ENCODE measurements around the gene KLHL7. TPM values are rescaled to one million over a fixed set of nuclear protein-coding genes. Genes with fewer than 3 reads are reported as not detected.

The KLHL7 gene
- total RNA-seq, 1 experiment from 2014 or later, result 20.6 TPM

GRCh38 chr7:23207021-23207420, 101.4 kb downstream of the KLHL7 start (continued):
- TF ChIP-seq SRF (IDR thresholded peaks at IDR 0.05; ENCODE audit: low read depth) (no peak), EZH2phosphoT487 (IDR thresholded peaks at IDR 0.05; ENCODE audit: borderline replicate concordance) (no peak), YY1 (IDR thresholded peaks at IDR 0.05; ENCODE audit: extremely low read depth, insufficient replicate concordance, low read depth, low read length) (no peak), ATF3 (IDR thresholded peaks at IDR 0.05) (no peak), ZBTB33 (IDR thresholded peaks at IDR 0.05; ENCODE audit: extremely low read depth, insufficient replicate concordance, low read length) (no peak), CEBPB (IDR thresholded peaks at IDR 0.05; ENCODE audit: low read depth) (no peak), EGR1 (IDR thresholded peaks at IDR 0.05; ENCODE audit: low read depth) (no peak), ZFX (IDR thresholded peaks at IDR 0.05) (no peak), EZH2 (IDR thresholded peaks at IDR 0.05) (no peak), FOSL1 (IDR thresholded peaks at IDR 0.05; ENCODE audit: low read depth) (no peak), ZNF274 (IDR thresholded peaks at IDR 0.05; ENCODE audit: low read depth, low read length) (no peak)

GRCh38 chr7:23207884-23208283, 102.3 kb downstream of the KLHL7 start:
- Histone ChIP-seq H3K4me3 (replicated peaks in 1 of 2; ENCODE audit: low read depth in 1 of 2, low read length in 2 of 2) (no peak overlapping the region), H3K36me3 (ENCODE audit: control insufficient read depth in 1 of 2, insufficient read depth in 2 of 2, low read length in 2 of 2) (no peaks in the 10 kb centered on the region), H3K9me2 (ENCODE audit: insufficient read depth) (no peaks in the 10 kb centered on the region), H3K27me3 (ENCODE audit: insufficient read depth, low read length) (no peaks in the 10 kb centered on the region), H3K4me2 (ENCODE audit: low read length) (no peak overlapping the region), H4K20me1 (ENCODE audit: insufficient read depth) (no peaks in the 10 kb centered on the region), H3K9ac (ENCODE audit: low read length) (no peak overlapping the region), H3K27ac (ENCODE audit: low read depth, low read length) (no peak overlapping the region), H2AFZ (ENCODE audit: low read depth, low read length, poor library complexity, severe bottlenecking) (no peak overlapping the region), H3K9me3 (ENCODE audit: control insufficient read depth in 1 of 2, insufficient read depth in 1 of 2, low read depth in 1 of 2, low read length in 2 of 2) (no peaks in the 10 kb centered on the region), H3K4me1 (ENCODE audit: control insufficient read depth in 1 of 2, insufficient read depth in 2 of 2, low read length in 2 of 2) (no peaks in the 10 kb centered on the region), H3K79me2 (ENCODE audit: insufficient read depth, low read length) (no peaks in the 10 kb centered on the region)
- ChIA-PET CTCF (no interaction called here), RAD21 (ENCODE audit: low non-redundant PET in 1 of 2, low total read pairs in 2 of 2, uncharacterized antibody in 2 of 2, unreplicated experiment in 2 of 2) (no interaction called here), POLR2A (no interaction called here)
- TF ChIP-seq FOSL1 (IDR thresholded peaks at IDR 0.05; ENCODE audit: low read depth) (no peak), POLR2AphosphoS5 (IDR thresholded peaks at IDR 0.05; ENCODE audit: low read depth, low read length) (no peak), ATF3 (IDR thresholded peaks at IDR 0.05) (no peak), CEBPB (IDR thresholded peaks at IDR 0.05; ENCODE audit: low read depth) (no peak), SP1 (IDR thresholded peaks at IDR 0.05; ENCODE audit: low read depth) (no peak), EZH2phosphoT487 (IDR thresholded peaks at IDR 0.05; ENCODE audit: borderline replicate concordance) (no peak), TCF7L2 (IDR thresholded peaks at IDR 0.05; ENCODE audit: borderline replicate concordance, extremely low read depth, insufficient read depth, insufficient read length) (no peak), ZBTB33 (IDR thresholded peaks at IDR 0.05; ENCODE audit: extremely low read depth, insufficient replicate concordance, low read length) (no peak), SIN3A (IDR thresholded peaks at IDR 0.05; ENCODE audit: low read depth) (no peak), ZFX (IDR thresholded peaks at IDR 0.05) (no peak), REST (IDR thresholded peaks at IDR 0.05; ENCODE audit: low read depth) (no peak)
- intact Hi-C loops (cut with micrococcal nuclease), result no loop called here
- no TSS peak for BruUV-seq (replicated peaks)
- DNase-seq (ENCODE audit: low read depth, low spot score), result no peak
- ATAC-seq, result no peak

All from HCT116 (cell line).